ENCODE results near the gene DDX3X. TPM values are rescaled to one million over a fixed set of nuclear protein-coding genes. Genes with fewer than 3 reads are reported as not detected.
A peak's percentile ranks its signal among the peaks of the same experiment; 100 is the strongest.

DDX3X gene
- total and polyA plus RNA-seq, 9 of the 15 experiments (the other 6 are each of a cell fraction or from before 2014, with no cell fraction given) = 51.3 to 232 (median 138) TPM

- TF ChIP-seq, protein P1, sequence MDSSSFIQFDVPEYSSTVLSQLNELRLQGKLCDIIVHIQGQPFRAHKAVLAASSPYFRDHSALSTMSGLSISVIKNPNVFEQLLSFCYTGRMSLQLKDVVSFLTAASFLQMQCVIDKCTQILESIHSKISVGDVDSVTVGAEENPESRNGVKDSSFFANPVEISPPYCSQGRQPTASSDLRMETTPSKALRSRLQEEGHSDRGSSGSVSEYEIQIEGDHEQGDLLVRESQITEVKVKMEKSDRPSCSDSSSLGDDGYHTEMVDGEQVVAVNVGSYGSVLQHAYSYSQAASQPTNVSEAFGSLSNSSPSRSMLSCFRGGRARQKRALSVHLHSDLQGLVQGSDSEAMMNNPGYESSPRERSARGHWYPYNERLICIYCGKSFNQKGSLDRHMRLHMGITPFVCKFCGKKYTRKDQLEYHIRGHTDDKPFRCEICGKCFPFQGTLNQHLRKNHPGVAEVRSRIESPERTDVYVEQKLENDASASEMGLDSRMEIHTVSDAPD (CRISPR knock-in tag; IDR thresholded peaks at IDR 0.05) = no peak
- TF ChIP-seq ZNF184 (CRISPR knock-in tag; IDR thresholded peaks at IDR 0.05) (no peak), ZNF583 (CRISPR knock-in tag; IDR thresholded peaks at IDR 0.05) (no peak), ZNF324 (CRISPR knock-in tag; IDR thresholded peaks at IDR 0.05) (no peak), TCF3 (CRISPR knock-in tag; IDR thresholded peaks at IDR 0.05) (no peak), POLR2G (IDR thresholded peaks at IDR 0.05; ENCODE audit: low read depth, low read length) (peak; percentile 97), BMI1 (IDR thresholded peaks at IDR 0.05; ENCODE audit: low read length) (no peak), CHD4 (IDR thresholded peaks at IDR 0.05; ENCODE audit: insufficient read depth, insufficient replicate concordance, low read depth, low read length, poor library complexity, severe bottlenecking) (no peak), SMC3 (conservative IDR thresholded peaks at IDR 0.05; ENCODE audit: insufficient read depth, low read depth, low read length) (no peak), PYGO2 (tag; IDR thresholded peaks at IDR 0.05) (no peak), ZNF655 (CRISPR knock-in tag; IDR thresholded peaks at IDR 0.05) (no peak), RB1 (IDR thresholded peaks at IDR 0.05; ENCODE audit: low read depth) (no peak), ADNP (tag; IDR thresholded peaks at IDR 0.05) (no peak), TAF1 (IDR thresholded peaks at IDR 0.05; ENCODE audit: control insufficient read depth, extremely low read depth, insufficient read depth, low read length, severe bottlenecking) (peak; percentile 32)
- TF ChIP-seq, protein P2, sequence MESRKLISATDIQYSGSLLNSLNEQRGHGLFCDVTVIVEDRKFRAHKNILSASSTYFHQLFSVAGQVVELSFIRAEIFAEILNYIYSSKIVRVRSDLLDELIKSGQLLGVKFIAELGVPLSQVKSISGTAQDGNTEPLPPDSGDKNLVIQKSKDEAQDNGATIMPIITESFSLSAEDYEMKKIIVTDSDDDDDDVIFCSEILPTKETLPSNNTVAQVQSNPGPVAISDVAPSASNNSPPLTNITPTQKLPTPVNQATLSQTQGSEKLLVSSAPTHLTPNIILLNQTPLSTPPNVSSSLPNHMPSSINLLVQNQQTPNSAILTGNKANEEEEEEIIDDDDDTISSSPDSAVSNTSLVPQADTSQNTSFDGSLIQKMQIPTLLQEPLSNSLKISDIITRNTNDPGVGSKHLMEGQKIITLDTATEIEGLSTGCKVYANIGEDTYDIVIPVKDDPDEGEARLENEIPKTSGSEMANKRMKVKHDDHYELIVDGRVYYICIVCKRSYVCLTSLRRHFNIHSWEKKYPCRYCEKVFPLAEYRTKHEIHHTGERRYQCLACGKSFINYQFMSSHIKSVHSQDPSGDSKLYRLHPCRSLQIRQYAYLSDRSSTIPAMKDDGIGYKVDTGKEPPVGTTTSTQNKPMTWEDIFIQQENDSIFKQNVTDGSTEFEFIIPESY (CRISPR knock-in tag; IDR thresholded peaks at IDR 0.05) = no peak
- TF ChIP-seq, protein P3, sequence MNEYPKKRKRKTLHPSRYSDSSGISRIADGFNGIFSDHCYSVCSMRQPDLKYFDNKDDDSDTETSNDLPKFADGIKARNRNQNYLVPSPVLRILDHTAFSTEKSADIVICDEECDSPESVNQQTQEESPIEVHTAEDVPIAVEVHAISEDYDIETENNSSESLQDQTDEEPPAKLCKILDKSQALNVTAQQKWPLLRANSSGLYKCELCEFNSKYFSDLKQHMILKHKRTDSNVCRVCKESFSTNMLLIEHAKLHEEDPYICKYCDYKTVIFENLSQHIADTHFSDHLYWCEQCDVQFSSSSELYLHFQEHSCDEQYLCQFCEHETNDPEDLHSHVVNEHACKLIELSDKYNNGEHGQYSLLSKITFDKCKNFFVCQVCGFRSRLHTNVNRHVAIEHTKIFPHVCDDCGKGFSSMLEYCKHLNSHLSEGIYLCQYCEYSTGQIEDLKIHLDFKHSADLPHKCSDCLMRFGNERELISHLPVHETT (CRISPR knock-in tag; conservative IDR thresholded peaks at IDR 0.05 in 1 of 2, IDR thresholded peaks at IDR 0.05 in 1 of 2) = no peak
- TF ChIP-seq, protein P4, sequence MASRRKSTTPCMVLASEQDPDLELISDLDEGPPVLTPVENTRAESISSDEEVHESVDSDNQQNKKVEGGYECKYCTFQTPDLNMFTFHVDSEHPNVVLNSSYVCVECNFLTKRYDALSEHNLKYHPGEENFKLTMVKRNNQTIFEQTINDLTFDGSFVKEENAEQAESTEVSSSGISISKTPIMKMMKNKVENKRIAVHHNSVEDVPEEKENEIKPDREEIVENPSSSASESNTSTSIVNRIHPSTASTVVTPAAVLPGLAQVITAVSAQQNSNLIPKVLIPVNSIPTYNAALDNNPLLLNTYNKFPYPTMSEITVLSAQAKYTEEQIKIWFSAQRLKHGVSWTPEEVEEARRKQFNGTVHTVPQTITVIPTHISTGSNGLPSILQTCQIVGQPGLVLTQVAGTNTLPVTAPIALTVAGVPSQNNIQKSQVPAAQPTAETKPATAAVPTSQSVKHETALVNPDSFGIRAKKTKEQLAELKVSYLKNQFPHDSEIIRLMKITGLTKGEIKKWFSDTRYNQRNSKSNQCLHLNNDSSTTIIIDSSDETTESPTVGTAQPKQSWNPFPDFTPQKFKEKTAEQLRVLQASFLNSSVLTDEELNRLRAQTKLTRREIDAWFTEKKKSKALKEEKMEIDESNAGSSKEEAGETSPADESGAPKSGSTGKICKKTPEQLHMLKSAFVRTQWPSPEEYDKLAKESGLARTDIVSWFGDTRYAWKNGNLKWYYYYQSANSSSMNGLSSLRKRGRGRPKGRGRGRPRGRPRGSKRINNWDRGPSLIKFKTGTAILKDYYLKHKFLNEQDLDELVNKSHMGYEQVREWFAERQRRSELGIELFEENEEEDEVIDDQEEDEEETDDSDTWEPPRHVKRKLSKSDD (conservative IDR thresholded peaks at IDR 0.05; ENCODE audit: low read length) = no peak
Observed at GRCh38 chrX:41334363-41335197, 618 bp downstream of the DDX3X start (continued).
